H9 (cell line): ENCODE measurements around the gene SYT9. TPM values are rescaled to one million over a fixed set of nuclear protein-coding genes. Genes with fewer than 3 reads are reported as not detected.

Experiments
- DNase-seq: peaks from one replicate; pipeline ENCODE4 v3.0.0-alpha.2; 2017
- H2AFZ ChIP-seq: one replicate; pipeline ENCODE4 v1.6.1; 2013; ENCODE audit warnings: mild to moderate bottlenecking, low read length, control low read depth, moderate library complexity
- H2AK5ac ChIP-seq: 2 replicates; pipeline ENCODE4 v1.6.1; 2013; ENCODE audit warnings: low read length, control low read depth, mixed read lengths; ENCODE audit not compliant: insufficient read length
- H2BK120ac ChIP-seq: one replicate; pipeline ENCODE4 v1.6.1; 2013; ENCODE audit warnings: low read depth, mild to moderate bottlenecking, low read length, control low read depth, inconsistent platforms; ENCODE audit not compliant: poor library complexity, severe bottlenecking
- H2BK12ac ChIP-seq: 2 replicates; pipeline ENCODE4 v1.6.1; 2013; ENCODE audit warnings: low read length, control low read depth, mixed read lengths, low read depth; ENCODE audit not compliant: insufficient read length
- H2BK15ac ChIP-seq: 2 replicates; pipeline ENCODE4 v1.6.1; 2013; ENCODE audit warnings: low read depth, low read length, control low read depth
- H2BK20ac ChIP-seq: one replicate; pipeline ENCODE4 v1.6.1; 2013; ENCODE audit warnings: low read depth, mild to moderate bottlenecking, low read length, control low read depth, inconsistent platforms; ENCODE audit not compliant: poor library complexity, severe bottlenecking
- H2BK5ac ChIP-seq: 2 replicates; pipeline ENCODE4 v1.6.1; 2013; ENCODE audit warnings: low read length, control low read depth, mixed read lengths; ENCODE audit not compliant: insufficient read length
- H3K14ac ChIP-seq: 2 replicates; pipeline ENCODE4 v1.6.1; 2013; ENCODE audit warnings: low read length, control low read depth; ENCODE audit not compliant: insufficient read depth
- H3K18ac ChIP-seq: 2 replicates; pipeline ENCODE4 v1.6.1; 2013; ENCODE audit warnings: low read depth, mild to moderate bottlenecking, mixed read lengths, low read length, control low read depth; ENCODE audit not compliant: insufficient read length
- H3K23ac ChIP-seq: 2 replicates; pipeline ENCODE4 v1.6.1; 2013; ENCODE audit warnings: low read length, control low read depth, mixed read lengths, low read depth; ENCODE audit not compliant: insufficient read length
- H3K23me2 ChIP-seq: 2 replicates; pipeline ENCODE4 v1.6.1; 2013; ENCODE audit warnings: low read depth, mild to moderate bottlenecking, mixed read lengths, low read length, control low read depth; ENCODE audit not compliant: insufficient read length, poor library complexity, severe bottlenecking
- H3K27ac ChIP-seq: 2 replicates; pipeline ENCODE4 v1.5.1; 2013; ENCODE audit warnings: low read length, control low read depth, mixed read lengths, low read depth; ENCODE audit not compliant: insufficient read length
- H3K27me3 ChIP-seq: 2 replicates; pipeline ENCODE4 v1.6.1; 2013; ENCODE audit warnings: low read length, control low read depth, inconsistent platforms; ENCODE audit not compliant: insufficient read depth
- H3K4ac ChIP-seq: 2 replicates; pipeline ENCODE4 v1.6.1; 2013; ENCODE audit warnings: low read depth, mild to moderate bottlenecking, control low read depth, inconsistent platforms, low read length, moderate library complexity
- H3K4me1 ChIP-seq: 2 replicates; pipeline ENCODE4 v1.6.1; 2013; ENCODE audit warnings: low read length, control low read depth, inconsistent platforms; ENCODE audit not compliant: insufficient read depth
- H3K4me2 ChIP-seq: 2 replicates; pipeline ENCODE4 v1.6.1; 2013; ENCODE audit warnings: low read length, control low read depth, mixed read lengths; ENCODE audit not compliant: insufficient read length, insufficient read depth
- H3K56ac ChIP-seq: 2 replicates; pipeline ENCODE4 v1.6.1; 2013; ENCODE audit warnings: low read depth, mild to moderate bottlenecking, mixed read lengths, low read length, control low read depth; ENCODE audit not compliant: insufficient read length
- H3K79me1 ChIP-seq: 2 replicates; pipeline ENCODE4 v1.6.1; 2013; ENCODE audit warnings: low read depth, mild to moderate bottlenecking, moderate library complexity, low read length, control low read depth, inconsistent platforms; ENCODE audit not compliant: insufficient read depth, poor library complexity, severe bottlenecking
- H3K79me2 ChIP-seq: 2 replicates; pipeline ENCODE4 v1.6.1; 2013; ENCODE audit warnings: low read length, control low read depth, inconsistent platforms; ENCODE audit not compliant: insufficient read depth
- H3K9ac ChIP-seq: 2 replicates; pipeline ENCODE4 v1.6.1; 2013; ENCODE audit warnings: low read length, control low read depth, mixed read lengths; ENCODE audit not compliant: insufficient read length; ENCODE audit errors: extremely low read depth
- H3K9me3 ChIP-seq: one replicate; pipeline ENCODE4 v1.6.1; 2013; ENCODE audit warnings: low read depth, low read length, inconsistent platforms; ENCODE audit not compliant: control insufficient read depth
- H3T11ph ChIP-seq: one replicate; pipeline ENCODE4 v1.6.1; 2013; ENCODE audit warnings: mild to moderate bottlenecking, low read length, control low read depth, inconsistent platforms
- H4K20me1 ChIP-seq: one replicate; pipeline ENCODE4 v1.6.1; 2013; ENCODE audit not compliant: control insufficient read depth, insufficient read length, insufficient read depth
- H4K5ac ChIP-seq: 2 replicates; pipeline ENCODE4 v1.6.1; 2013; ENCODE audit warnings: low read depth, mild to moderate bottlenecking, mixed read lengths, low read length, control low read depth; ENCODE audit not compliant: insufficient read length
- H4K8ac ChIP-seq: replicated peaks from 2 replicates; pipeline ENCODE4 v1.6.1; 2013; ENCODE audit warnings: low read length, control low read depth, mixed read lengths, low read depth; ENCODE audit not compliant: insufficient read length
- H4K91ac ChIP-seq: 2 replicates; pipeline ENCODE4 v1.6.1; 2013; ENCODE audit warnings: low read depth, mild to moderate bottlenecking, moderate library complexity, mixed read lengths, low read length, control low read depth; ENCODE audit not compliant: insufficient read length
- H3K27ac Mint-ChIP-seq, 3 experiments: 2 replicates in 2 of 3; 3 replicates in 1 of 3; pipeline ENCODE4 v1.8.0; 2020 to 2021; ENCODE audit warnings: mixed read lengths in 3 of 3, mild to moderate bottlenecking in 1 of 3, moderate library complexity in 1 of 3
- H3K27me3 Mint-ChIP-seq: 2 replicates; pipeline ENCODE4 v1.8.0; 2021; ENCODE audit warnings: low read depth, mild to moderate bottlenecking, moderate library complexity, mixed read lengths
- H3K36me3 Mint-ChIP-seq, 3 experiments: 2 replicates in 2 of 3; 3 replicates in 1 of 3; pipeline ENCODE4 v1.8.0; 2020 to 2021; ENCODE audit warnings: low read depth in 3 of 3, mixed read lengths in 3 of 3; ENCODE audit not compliant: insufficient read depth in 1 of 3
- H3K4me1 Mint-ChIP-seq, 2 experiments: 2 replicates each; pipeline ENCODE4 v1.8.0; 2020; ENCODE audit warnings: mixed read lengths in 2 of 2
- H3K4me3 Mint-ChIP-seq, 2 experiments: 2 replicates in 1 of 2; 3 replicates in 1 of 2; pipeline ENCODE4 v1.8.0; 2020 to 2021; ENCODE audit warnings: mild to moderate bottlenecking in 2 of 2, mixed read lengths in 2 of 2, moderate library complexity in 1 of 2
- H3K9me3 Mint-ChIP-seq, 2 experiments: 2 replicates in 1 of 2; 3 replicates in 1 of 2; pipeline ENCODE4 v1.8.0; 2020; ENCODE audit warnings: mild to moderate bottlenecking in 2 of 2, mixed read lengths in 2 of 2, moderate library complexity in 1 of 2
- total RNA-seq: library from RNA; stranded (reverse); gene quantifications from 2 replicates; pipeline ENCODE4 v1.2.1, GENCODE V29; 2021
- TF ChIP-seq, protein P1 (sequence below): fragments of 200-600 bp; sonication (generic); conservative IDR thresholded peaks from 3 replicates; pipeline ENCODE4 v1.8.0; 2021; ENCODE audit warnings: antibody characterized with exemption, mild to moderate bottlenecking

Gene SYT9
- total RNA-seq, 1 experiment from 2014 or later: 0.63 TPM

GRCh38 chr11:7275133-7275532 is 23.4 kb downstream of the SYT9 start:
- Histone ChIP-seq H3K79me1 (no peaks in the 10 kb centered on the region), H2BK120ac (no peak overlapping the region), H3K18ac (no peak overlapping the region), H3K4me2 (no peak overlapping the region), H3T11ph (no peak overlapping the region), H2BK20ac (no peak overlapping the region), H3K9ac (no peak overlapping the region), H3K56ac (no peak overlapping the region), H2BK12ac (no peak overlapping the region), H4K8ac (no peak overlapping the region), H3K79me2 (no peaks in the 10 kb centered on the region), H4K91ac (no peak overlapping the region), H2AFZ (no peak overlapping the region), H2BK15ac (no peak overlapping the region), H3K27ac (no peak overlapping the region), H3K9me3 (no peaks in the 10 kb centered on the region), H3K14ac (no peak overlapping the region), H4K5ac (no peak overlapping the region), H3K4me1 (peaks cover 2% of the 10 kb centered on the region; the same call in 1 of the 2 replicates), H3K27me3 (no peaks in the 10 kb centered on the region), H3K4ac (no peak overlapping the region), H4K20me1 (no peaks in the 10 kb centered on the region), H3K23ac (no peak overlapping the region), H2BK5ac (no peak overlapping the region), H2AK5ac (no peak overlapping the region), H3K23me2 (no peaks in the 10 kb centered on the region)
- Mint-ChIP-seq H3K27ac (no peak overlapping the region), H3K9me3 (no peaks in the 10 kb centered on the region), H3K4me1 (peaks cover 5 to 6% of the 10 kb centered on the region in 2 experiments), H3K27me3 (no peaks in the 10 kb centered on the region; the same call in 1 of the 2 replicates), H3K4me3 (no peak overlapping the region), H3K36me3 (no peaks in the 10 kb centered on the region)
- no peak for DNase-seq
- TF ChIP-seq, protein P1, sequence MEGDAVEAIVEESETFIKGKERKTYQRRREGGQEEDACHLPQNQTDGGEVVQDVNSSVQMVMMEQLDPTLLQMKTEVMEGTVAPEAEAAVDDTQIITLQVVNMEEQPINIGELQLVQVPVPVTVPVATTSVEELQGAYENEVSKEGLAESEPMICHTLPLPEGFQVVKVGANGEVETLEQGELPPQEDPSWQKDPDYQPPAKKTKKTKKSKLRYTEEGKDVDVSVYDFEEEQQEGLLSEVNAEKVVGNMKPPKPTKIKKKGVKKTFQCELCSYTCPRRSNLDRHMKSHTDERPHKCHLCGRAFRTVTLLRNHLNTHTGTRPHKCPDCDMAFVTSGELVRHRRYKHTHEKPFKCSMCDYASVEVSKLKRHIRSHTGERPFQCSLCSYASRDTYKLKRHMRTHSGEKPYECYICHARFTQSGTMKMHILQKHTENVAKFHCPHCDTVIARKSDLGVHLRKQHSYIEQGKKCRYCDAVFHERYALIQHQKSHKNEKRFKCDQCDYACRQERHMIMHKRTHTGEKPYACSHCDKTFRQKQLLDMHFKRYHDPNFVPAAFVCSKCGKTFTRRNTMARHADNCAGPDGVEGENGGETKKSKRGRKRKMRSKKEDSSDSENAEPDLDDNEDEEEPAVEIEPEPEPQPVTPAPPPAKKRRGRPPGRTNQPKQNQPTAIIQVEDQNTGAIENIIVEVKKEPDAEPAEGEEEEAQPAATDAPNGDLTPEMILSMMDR: no peak
